GM12878 (cell line): Measurements from ENCODE around the gene USB1. TPM values are rescaled to one million over a fixed set of nuclear protein-coding genes. Genes with fewer than 3 reads are reported as not detected.

ENCODE experiments used
- ATAC-seq: fragments of 200-7000 bp; cut with Tn5 transposase; 3 replicates; pipeline ENCODE4 v1.9.1; 2020; ENCODE audit warnings: mild to moderate bottlenecking, moderate library complexity
- BruUV-seq: library from RNA; stranded (reverse); fragments of 400-500 nt; replicated peaks from 2 replicates; lab custom pipeline; 2021; lab: Mats Ljungman, UMichigan
- CTCF ChIA-PET: fragments of 300-600 bp; sonication (Branson Sonifier 250); formaldehyde crosslinking; extraction: SDS; loops from one replicate; lab custom pipeline; 2021; ENCODE audit warnings: inconsistent platforms; lab: Yijun Ruan, JAX
- POLR2A ChIA-PET: fragments of 350-600 bp; formaldehyde crosslinking; extraction: SDS; loops from one replicate; lab custom pipeline; 2021; ENCODE audit warnings: inconsistent platforms; lab: Charles Lee
- RAD21 ChIA-PET: fragments of 300-600 bp; sonication (Branson Sonifier 250); formaldehyde crosslinking; loops from one replicate; lab custom pipeline; 2023; ENCODE audit warnings: antibody characterized with exemption; ENCODE audit not compliant: unreplicated experiment; lab: Charles Lee
- SMC1A ChIA-PET: fragments of 300-600 bp; sonication (Branson Sonifier 250); formaldehyde crosslinking; loops from one replicate; lab custom pipeline; 2023; ENCODE audit not compliant: unreplicated experiment, uncharacterized antibody; lab: Charles Lee
- DNase-seq: peaks from one replicate; pipeline ENCODE4 v3.0.0-alpha.2; 2011; ENCODE audit warnings: low read depth, low spot score
- FAIRE-seq: peaks from 3 replicates; lab custom pipeline; 2011; peaks lifted over from hg19 to GRCh38; lab: Jason Lieb, UNC
- H2AFZ ChIP-seq: 2 replicates; pipeline ENCODE4 v1.6.0; 2011; ENCODE audit warnings: low read depth, low read length, control low read depth; ENCODE audit not compliant: control insufficient read depth
- H3K27ac ChIP-seq: 2 replicates; pipeline ENCODE4 v1.5.1; 2011; ENCODE audit warnings: control low read depth; ENCODE audit not compliant: control insufficient read depth, insufficient read depth
- H3K27me3 ChIP-seq, 2 experiments: replicated peaks in 1 of 2; 2 replicates each; pipeline versions ENCODE4 v1.6.0 to v1.6.1; 2011; ENCODE audit warnings: low read length in 1 of 2; ENCODE audit not compliant: control insufficient read depth in 2 of 2, insufficient read depth in 2 of 2
- H3K36me3 ChIP-seq, 2 experiments: 2 replicates each; pipeline ENCODE4 v1.5.1; 2011; ENCODE audit warnings: low read length in 1 of 2; ENCODE audit not compliant: control insufficient read depth in 2 of 2, insufficient read depth in 2 of 2
- H3K4me1 ChIP-seq: 2 replicates; pipeline ENCODE4 v1.6.1; 2011; ENCODE audit warnings: mild to moderate bottlenecking, low read length, moderate library complexity, mixed read lengths; ENCODE audit not compliant: control insufficient read depth, insufficient read depth
- H3K4me2 ChIP-seq: 2 replicates; pipeline ENCODE4 v1.6.0; 2011; ENCODE audit warnings: control low read depth; ENCODE audit not compliant: control insufficient read depth, insufficient read depth
- H3K4me3 ChIP-seq: fragments of 200-600 bp; sonication (generic); 2 replicates; pipeline ENCODE4 v1.5.1; 2016
- H3K79me2 ChIP-seq: 2 replicates; pipeline ENCODE4 v1.6.0; 2011; ENCODE audit warnings: low read length; ENCODE audit not compliant: control insufficient read depth, insufficient read depth
- H3K9ac ChIP-seq: 2 replicates; pipeline ENCODE4 v1.8.0; 2011; ENCODE audit warnings: low read length, control low read depth, mixed read lengths; ENCODE audit not compliant: control insufficient read depth, insufficient read depth
- H3K9me3 ChIP-seq: replicated peaks from 3 replicates; pipeline ENCODE4 v1.5.1; 2011; ENCODE audit warnings: mild to moderate bottlenecking, low read length; ENCODE audit not compliant: control insufficient read depth, insufficient read depth
- H4K20me1 ChIP-seq: 2 replicates; pipeline ENCODE4 v1.6.0; 2011; ENCODE audit not compliant: control insufficient read depth, insufficient read depth
- ASH2L ChIP-seq: fragments of 300-600, 200-600 bp; sonication (generic); IDR thresholded peaks from 2 replicates; pipeline ENCODE4 v1.6.1; 2017; ENCODE audit warnings: low read depth, mild to moderate bottlenecking, borderline replicate concordance
- CBX3 ChIP-seq: fragments of 200-600 bp; sonication (generic); IDR thresholded peaks from 2 replicates; pipeline ENCODE4 v1.6.1; 2016; ENCODE audit warnings: low read depth, borderline replicate concordance
- CBX5 ChIP-seq: sonication (generic); IDR thresholded peaks from 2 replicates; pipeline ENCODE4 v1.6.1; 2016; ENCODE audit warnings: low read depth, moderate library complexity, mild to moderate bottlenecking, inconsistent platforms
- CEBPB ChIP-seq, 2 experiments: fragments of 150-350 bp in 1 of 2; IDR thresholded peaks; 2 replicates each; pipeline ENCODE4 v1.6.1; 2012 to 2014; ENCODE audit warnings: low read depth in 2 of 2, low read length in 2 of 2, borderline replicate concordance in 1 of 2, inconsistent platforms in 1 of 2
- ELK1 ChIP-seq: IDR thresholded peaks from 2 replicates; pipeline ENCODE4 v1.6.1; 2012; ENCODE audit warnings: low read depth, low read length, improper control_type of control experiment
- FOS ChIP-seq: IDR thresholded peaks from 3 replicates; pipeline ENCODE4 v1.6.1; 2011; ENCODE audit warnings: borderline replicate concordance; ENCODE audit not compliant: insufficient read length; ENCODE audit errors: extremely low read depth
- IKZF2 ChIP-seq, 2 experiments: fragments of 450-650 bp; IDR thresholded peaks; 2 replicates each; pipeline ENCODE4 v1.6.1; 2017; ENCODE audit warnings: mild to moderate bottlenecking in 2 of 2, moderate library complexity in 2 of 2
- IRF4 ChIP-seq: IDR thresholded peaks from 2 replicates; pipeline ENCODE4 v1.6.1; 2011; ENCODE audit warnings: low read depth, low read length
- NFXL1 ChIP-seq: fragments of 450-650 bp; IDR thresholded peaks from 2 replicates; pipeline ENCODE4 v1.6.1; 2017; ENCODE audit warnings: antibody characterized with exemption, mild to moderate bottlenecking, borderline replicate concordance
- PAX5 ChIP-seq: IDR thresholded peaks from 2 replicates; pipeline ENCODE4 v1.6.1; 2011; ENCODE audit warnings: low read depth, low read length, borderline replicate concordance
- PAX8 ChIP-seq: fragments of 450-650 bp; IDR thresholded peaks from 2 replicates; pipeline ENCODE4 v1.6.1; 2017; ENCODE audit warnings: mild to moderate bottlenecking, moderate library complexity
- POU2F2 ChIP-seq: IDR thresholded peaks from 3 replicates; pipeline ENCODE4 v1.6.1; 2011; ENCODE audit warnings: low read depth, mild to moderate bottlenecking, low read length, borderline replicate concordance
- RFX5 ChIP-seq: IDR thresholded peaks from 2 replicates; pipeline ENCODE4 v1.6.1; 2011; ENCODE audit warnings: low read depth, low read length, improper control_type of control experiment
- SIX5 ChIP-seq: IDR thresholded peaks from 2 replicates; pipeline ENCODE4 v1.6.1; 2011; ENCODE audit warnings: mild to moderate bottlenecking, low read depth, low read length, moderate library complexity; ENCODE audit not compliant: severe bottlenecking
- SKIL ChIP-seq: fragments of 450-650 bp; IDR thresholded peaks from 2 replicates; pipeline ENCODE4 v1.6.1; 2017; ENCODE audit warnings: mild to moderate bottlenecking, low read depth, inconsistent platforms; ENCODE audit not compliant: poor library complexity, severe bottlenecking
- SREBF1 ChIP-seq: IDR thresholded peaks from 2 replicates; pipeline ENCODE4 v1.6.1; 2012; ENCODE audit warnings: mild to moderate bottlenecking, low read length
- TCF12 ChIP-seq: IDR thresholded peaks from 2 replicates; pipeline ENCODE4 v1.6.1; 2011; ENCODE audit warnings: low read depth, mild to moderate bottlenecking, low read length
- YBX1 ChIP-seq: fragments of 450-650 bp; IDR thresholded peaks from 2 replicates; pipeline ENCODE4 v1.6.1; 2016; ENCODE audit warnings: antibody characterized with exemption
- WGBS: methylation state at CpG from one replicate; pipeline ENCODE4 v1.1.6; 2016; ENCODE audit warnings: low lambda C conversion rate; ENCODE audit not compliant: insufficient replicate concordance, insufficient coverage; ENCODE audit errors: missing lambda C conversion rate; 5-methylcytosine and 5-hydroxymethylcytosine counted together
- in situ Hi-C: fragments of 300-500 bp; cut with MboI; formaldehyde crosslinking; loops from 9 replicates; pipeline ENCODE4 v1.14.3; 2018; ENCODE audit warnings: mixed read lengths
- intact Hi-C: fragments of 100-400 bp; cut with micrococcal nuclease; formaldehyde crosslinking; loops from one replicate; pipeline ENCODE4 v1.14.2; 2022; ENCODE audit not compliant: unreplicated experiment
- polyA plus RNA-seq, 11 experiments: library from polyadenylated mRNA; depleted of rRNA in 4 of 11; unstranded in 6 of 11; stranded (reverse) in 5 of 11; fragments of >200 nt; fragmentation: Nextera tagmentation in 4 of 11; fragmentation: Illumina TruSeq in 1 of 11; extraction: Ambion mirVana in 4 of 11; extraction: Trizol in 1 of 11; gene quantifications; 1 replicate in 1 of 11; 2 replicates in 10 of 11; pipeline versions ENCODE4 v1.2.1 to v1.2.3, GENCODE V29; 2011 to 2016; ENCODE audit warnings: inconsistent platforms in 2 of 11, missing spikeins in 2 of 11, low read depth in 1 of 11
- total RNA-seq, 4 experiments: library from RNA; depleted of rRNA in 3 of 4; stranded (reverse); fragments of >200 nt in 3 of 4; fragmentation: Illumina TruSeq in 1 of 4; extraction: Trizol in 1 of 4; gene quantifications; 2 replicates each; pipeline versions ENCODE4 v1.2.1 to v1.2.3, GENCODE V29; 2013 to 2021

USB1 gene
- total and polyA plus RNA-seq, 10 of the 15 experiments (the other 5 are each of a cell fraction or from before 2014, with no cell fraction given): 7.9 to 72.2 (median 41.6) TPM

DNA sequence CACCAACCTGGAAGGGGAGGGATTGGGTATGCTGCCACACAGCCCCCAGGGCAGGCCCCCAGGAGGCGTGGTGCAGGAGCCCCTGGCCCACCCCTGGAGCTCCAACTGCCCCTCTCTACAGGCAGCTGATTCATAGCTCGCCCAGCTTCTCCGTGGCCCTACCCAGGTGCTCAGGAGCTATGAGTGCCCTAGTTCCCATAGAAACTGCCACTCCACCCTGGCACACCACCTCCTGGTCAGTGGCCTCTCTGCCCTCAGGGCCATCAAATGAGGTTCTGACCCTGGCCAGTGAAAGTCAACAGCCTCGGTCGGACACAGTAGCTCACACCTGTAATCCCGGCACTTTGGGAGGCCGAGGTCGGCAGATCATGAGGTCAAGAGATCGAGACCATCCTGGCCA, 48.3 kb upstream of the USB1 start:
- no peak for ATAC-seq
- in situ Hi-C loops: no loop called here
- CTCF ChIA-PET: no interaction called here
- H3K27me3 ChIP-seq: no peaks in the 10 kb centered on the region
- 59% methylated on average over 9 of the region's 9 CpGs for WGBS
- no peaks in the 10 kb centered on the region for H4K20me1 ChIP-seq
- no peaks in the 10 kb centered on the region for H3K79me2 ChIP-seq
- FAIRE-seq: no peak
- POLR2A ChIA-PET: interaction anchor here (1.3 kb wide), 1 partner anchor 89 kb away, joined by 3 read pairs; no protein-coding TSS in a partner anchor
- H3K4me3 ChIP-seq: no peak overlapping the region
- H3K4me2 ChIP-seq: no peak overlapping the region
- H3K4me1 ChIP-seq: no peaks in the 10 kb centered on the region
- no peak overlapping the region for H3K27ac ChIP-seq
- H3K9me3 ChIP-seq: no peaks in the 10 kb centered on the region
- TF ChIP-seq POU2F2: no peak
- TF ChIP-seq NFXL1: no peak
- TF ChIP-seq TCF12: no peak
- intact Hi-C loops: no loop called here
- H2AFZ ChIP-seq: no peak overlapping the region
- DNase-seq: no peak
- RAD21 ChIA-PET: no interaction called here
- no peaks in the 10 kb centered on the region for H3K36me3 ChIP-seq
- no TSS peak for BruUV-seq
- SMC1A ChIA-PET: no interaction called here
- no peak overlapping the region for H3K9ac ChIP-seq

- CTCF ChIA-PET: no interaction called here
- no peaks in the 10 kb centered on the region for H3K4me1 ChIP-seq
- FAIRE-seq: no peak
- no peak for TF ChIP-seq IRF4
- TF ChIP-seq SIX5: no peak
- TF ChIP-seq CEBPB (IDR thresholded peaks at IDR 0.05; ENCODE audit: borderline replicate concordance in 1 of 2, low read depth in 2 of 2, low read length in 2 of 2): no peak
- no peak for TF ChIP-seq FOS
- TF ChIP-seq IKZF2 (IDR thresholded peaks at IDR 0.05): no peak
- no peak for TF ChIP-seq SREBF1
- no peak for TF ChIP-seq PAX8
- no peak for TF ChIP-seq PAX5
- no peak for TF ChIP-seq RFX5
- TF ChIP-seq ASH2L: no peak
- no peak for TF ChIP-seq CBX5
- TF ChIP-seq YBX1: no peak
- TF ChIP-seq SKIL: no peak
- no peak for TF ChIP-seq ELK1
- TF ChIP-seq CBX3: no peak
Observed at GRCh38 chr16:57953857-57954256, 47.4 kb upstream of the USB1 start.

More at GRCh38 chr16:57953857-57954256, 47.4 kb upstream of the USB1 start:
- no peak overlapping the region for H3K4me2 ChIP-seq
- RAD21 ChIA-PET: no interaction called here
- in situ Hi-C loops (no loop called here), intact Hi-C loops (no loop called here)
- no peak overlapping the region for H3K9ac ChIP-seq
- H3K9me3 ChIP-seq: no peaks in the 10 kb centered on the region
- no peaks in the 10 kb centered on the region for H3K36me3 ChIP-seq
- H4K20me1 ChIP-seq: no peaks in the 10 kb centered on the region
- 60% methylated on average over 1 of the region's 1 CpG for WGBS
- POLR2A ChIA-PET: interaction anchor here (1.3 kb wide), 1 partner anchor 90 kb away, joined by 3 read pairs; no protein-coding TSS in a partner anchor
- no peaks in the 10 kb centered on the region for H3K27me3 ChIP-seq
- no peak for DNase-seq
- ATAC-seq: no peak
- H3K79me2 ChIP-seq: no peaks in the 10 kb centered on the region
- SMC1A ChIA-PET: no interaction called here
- no peak overlapping the region for H3K4me3 ChIP-seq
- no peak overlapping the region for H3K27ac ChIP-seq
- BruUV-seq: no TSS peak
- no peak overlapping the region for H2AFZ ChIP-seq
